ENCODE data around the gene LYPD6.

The LYPD6 gene

GRCh38 chr2:149428783-149429182 is 98.4 kb downstream of the LYPD6 start:
- Mint-ChIP-seq H3K36me3 (no peaks in the 10 kb centered on the region), H3K9me3 (peaks cover 1% of the 10 kb centered on the region), H3K27ac (no peak overlapping the region), H3K27me3 (peaks cover 17% of the 10 kb centered on the region), H3K4me3 (no peak overlapping the region), H3K4me1 (no peaks in the 10 kb centered on the region)
- ATAC-seq (ENCODE audit: low read depth) (no peak), DNase-seq (ENCODE audit: low spot score in 2 of 2) (no peak)

DNA sequence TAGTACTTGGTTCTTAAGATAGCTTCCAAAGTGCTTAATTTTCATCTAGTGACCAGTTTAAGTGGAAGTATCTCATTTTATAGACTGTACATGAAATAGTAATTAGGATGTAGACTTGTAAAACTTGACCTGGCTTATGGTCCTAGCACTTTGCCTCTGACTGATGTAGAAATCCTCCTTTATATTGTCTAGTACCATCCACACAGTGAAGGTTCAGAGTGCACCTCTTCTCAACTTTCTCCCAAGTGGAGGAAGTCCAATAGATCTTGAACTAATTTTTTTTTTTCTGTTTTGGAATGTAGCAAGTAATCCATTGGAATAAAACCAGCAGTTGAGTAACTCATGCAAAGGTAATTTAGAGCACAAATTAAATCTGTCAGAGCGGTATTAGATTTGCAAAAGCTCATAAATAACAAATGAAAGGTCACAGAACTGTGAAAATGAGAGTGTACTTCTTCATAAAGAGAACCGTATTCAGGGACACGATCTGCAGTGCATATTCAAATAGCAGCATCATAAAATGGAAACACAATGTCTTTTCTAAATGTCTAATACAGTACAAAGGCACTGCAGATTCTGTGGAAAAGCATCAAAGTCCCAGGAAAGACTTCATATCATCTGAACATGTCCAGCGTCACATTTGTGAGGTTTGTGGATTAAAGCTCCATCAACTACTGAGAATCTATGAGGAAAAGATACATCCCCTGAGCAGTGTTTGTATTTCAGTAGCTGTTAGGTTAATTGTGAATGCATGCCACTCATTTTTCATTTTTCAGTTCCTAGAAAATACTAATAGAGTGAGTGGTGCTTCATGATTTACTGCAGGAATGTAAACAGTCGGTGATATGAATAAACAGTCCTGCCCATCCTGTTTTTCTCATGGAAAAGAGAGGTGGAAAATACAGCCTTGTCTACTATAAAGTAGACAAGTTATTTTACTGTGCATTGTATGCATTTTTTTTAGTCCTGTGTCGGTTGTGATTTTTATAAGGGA is 100.7 kb downstream of the LYPD6 start:
- Mint-ChIP-seq H3K9me3 (peaks cover 1% of the 10 kb centered on the region), H3K27me3 (peaks cover 8% of the 10 kb centered on the region), H3K4me3 (no peak overlapping the region), H3K36me3 (no peaks in the 10 kb centered on the region), H3K27ac (no peak overlapping the region), H3K4me1 (no peaks in the 10 kb centered on the region)
- no peak for DNase-seq (ENCODE audit: low spot score in 2 of 2)
- ATAC-seq (ENCODE audit: low read depth): no peak

DNA sequence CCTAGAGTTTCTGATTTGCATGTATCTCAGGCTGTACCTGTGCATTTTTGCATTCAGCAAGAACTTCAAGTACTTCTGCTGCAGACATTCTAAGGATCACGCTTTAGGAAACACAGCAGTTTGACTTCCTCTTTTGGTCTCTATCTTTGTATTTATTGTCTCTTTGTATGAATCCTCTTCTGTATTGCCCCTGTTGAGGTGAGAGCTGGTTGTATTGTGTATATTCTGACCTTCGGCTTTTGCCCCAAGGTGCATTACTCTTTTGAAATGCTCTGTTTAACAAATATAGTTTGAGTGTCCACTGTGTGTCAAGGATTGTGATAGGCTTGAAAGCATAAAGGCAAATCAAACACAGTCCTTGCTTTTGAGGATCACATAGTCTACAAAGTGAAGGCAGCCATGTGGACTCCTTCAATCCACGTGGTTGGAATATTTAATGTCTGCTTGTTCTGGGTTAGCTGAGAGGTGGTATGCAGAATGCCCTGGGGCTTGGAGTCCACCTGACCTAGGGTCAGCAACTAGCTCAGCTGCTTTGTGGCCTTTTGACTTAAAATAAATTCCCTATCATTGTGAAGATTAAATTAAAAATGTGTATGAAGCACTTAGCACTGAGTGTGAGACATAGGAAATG is 108.1 kb downstream of the LYPD6 start:
- Mint-ChIP-seq H3K4me3 (no peak overlapping the region), H3K36me3 (no peaks in the 10 kb centered on the region), H3K27me3 (no peaks in the 10 kb centered on the region), H3K27ac (peak overlapping the region; percentile 3), H3K4me1 (peaks cover 7% of the 10 kb centered on the region), H3K9me3 (no peaks in the 10 kb centered on the region)
- ATAC-seq (ENCODE audit: low read depth): no peak
- no peak for DNase-seq (ENCODE audit: low spot score in 2 of 2)

DNA sequence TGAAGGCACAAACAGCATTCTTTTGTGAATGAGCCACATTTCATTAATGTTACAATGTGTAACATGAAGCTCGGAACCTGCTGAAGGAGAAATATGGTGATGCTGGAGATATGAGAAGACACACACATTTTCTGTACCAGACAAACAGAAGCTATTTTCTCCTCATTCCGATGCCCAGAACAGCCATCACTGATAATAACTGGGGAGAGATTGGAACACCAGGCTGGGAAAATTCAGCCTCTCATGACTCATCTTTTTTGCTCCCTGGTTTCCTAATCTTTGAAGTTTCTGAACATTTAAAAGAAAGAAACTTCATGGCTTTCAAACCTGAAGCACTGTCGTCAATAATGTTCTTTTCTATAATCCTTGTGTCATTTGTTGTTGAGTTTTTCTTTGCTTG is 110.9 kb downstream of the LYPD6 start:
- no peak for ATAC-seq (ENCODE audit: low read depth)
- Mint-ChIP-seq H3K4me1 (peaks cover 7% of the 10 kb centered on the region), H3K36me3 (no peaks in the 10 kb centered on the region), H3K4me3 (no peak overlapping the region), H3K27ac (no peak overlapping the region), H3K27me3 (no peaks in the 10 kb centered on the region), H3K9me3 (no peaks in the 10 kb centered on the region)
- DNase-seq (ENCODE audit: low spot score in 2 of 2): no peak

- Mint-ChIP-seq H3K36me3 (no peaks in the 10 kb centered on the region), H3K9me3 (no peaks in the 10 kb centered on the region), H3K4me3 (no peak overlapping the region), H3K4me1 (peaks cover 7% of the 10 kb centered on the region), H3K27me3 (no peaks in the 10 kb centered on the region), H3K27ac (no peak overlapping the region)
- DNase-seq (ENCODE audit: low spot score in 2 of 2) (no peak), ATAC-seq (ENCODE audit: low read depth) (no peak)
Observed at GRCh38 chr2:149442346-149442745, 112.0 kb downstream of the LYPD6 start.

DNA sequence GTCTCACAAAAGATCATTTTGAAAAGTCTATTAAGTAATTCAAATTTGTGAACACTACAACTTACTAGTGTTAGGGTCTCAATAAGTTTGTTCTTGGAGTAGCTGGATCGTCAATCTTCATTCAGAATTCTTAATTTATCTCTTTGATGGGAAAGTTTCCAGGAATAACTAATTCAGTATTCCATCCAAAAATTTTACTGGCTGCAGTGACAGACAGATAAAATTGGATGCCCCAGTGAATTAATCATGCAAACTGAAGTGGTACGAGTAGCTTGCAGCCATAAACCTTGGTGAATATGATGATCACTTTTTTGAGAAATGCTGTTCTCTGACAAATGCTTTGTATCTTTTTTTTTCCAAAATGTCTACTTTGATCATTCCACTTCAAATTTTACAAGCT is 112.8 kb downstream of the LYPD6 start:
- Mint-ChIP-seq H3K36me3 (no peaks in the 10 kb centered on the region), H3K27ac (no peak overlapping the region), H3K4me3 (no peak overlapping the region), H3K4me1 (peaks cover 4% of the 10 kb centered on the region), H3K27me3 (no peaks in the 10 kb centered on the region), H3K9me3 (no peaks in the 10 kb centered on the region)
- DNase-seq (ENCODE audit: low spot score in 2 of 2) (no peak), ATAC-seq (ENCODE audit: low read depth) (no peak)

DNA sequence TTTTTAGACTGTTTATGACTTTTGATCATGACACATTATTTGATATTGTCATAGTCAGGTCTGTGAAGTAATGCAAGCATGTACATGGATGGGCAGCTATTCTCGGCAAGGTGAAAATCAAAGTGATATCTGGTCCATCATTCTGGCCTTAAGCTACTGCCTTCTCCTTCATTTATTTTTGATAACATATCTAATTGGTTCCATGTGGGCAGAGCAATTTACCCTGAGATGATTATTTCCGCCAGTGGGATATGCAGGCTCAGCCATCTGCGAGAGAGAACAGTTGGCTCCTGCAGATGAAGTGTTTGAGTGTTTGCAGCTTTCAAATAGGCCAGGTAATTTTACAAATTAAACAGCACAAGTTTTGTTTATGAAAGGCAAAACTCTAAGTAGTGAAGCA is 116.4 kb downstream of the LYPD6 start:
- H3K4me1 Mint-ChIP-seq: peaks cover 6% of the 10 kb centered on the region
- ATAC-seq (ENCODE audit: low read depth) (no peak), DNase-seq (ENCODE audit: low spot score in 2 of 2) (no peak)
- no peaks in the 10 kb centered on the region for H3K36me3 Mint-ChIP-seq
- no peaks in the 10 kb centered on the region for H3K9me3 Mint-ChIP-seq
- H3K4me3 Mint-ChIP-seq: no peak overlapping the region
- no peak overlapping the region for H3K27ac Mint-ChIP-seq
- H3K27me3 Mint-ChIP-seq: no peaks in the 10 kb centered on the region

DNA sequence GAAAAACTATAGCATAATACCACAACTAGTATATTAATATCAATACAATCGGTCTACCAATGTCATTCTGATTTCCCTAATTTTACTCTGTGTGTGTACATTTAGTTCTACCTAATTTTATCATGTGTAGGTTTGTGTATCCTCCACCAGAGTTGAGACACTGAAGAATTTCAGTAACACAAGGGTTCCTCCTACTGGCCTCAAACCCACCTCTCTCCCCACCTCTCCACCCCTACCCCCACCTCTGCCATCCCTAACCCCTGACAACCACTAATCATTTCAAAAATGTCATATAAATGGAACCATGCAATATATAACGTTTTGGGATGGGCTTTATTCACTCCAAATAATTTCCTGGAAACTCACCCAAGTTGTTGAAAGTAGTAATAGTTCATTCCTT is 117.9 kb downstream of the LYPD6 start:
- ATAC-seq (ENCODE audit: low read depth) (no peak), DNase-seq (ENCODE audit: low spot score in 2 of 2) (no peak)
- no peak overlapping the region for H3K4me3 Mint-ChIP-seq
- H3K9me3 Mint-ChIP-seq: no peaks in the 10 kb centered on the region
- H3K27ac Mint-ChIP-seq: no peak overlapping the region
- no peaks in the 10 kb centered on the region for H3K36me3 Mint-ChIP-seq
- no peaks in the 10 kb centered on the region for H3K27me3 Mint-ChIP-seq
- peaks cover 8% of the 10 kb centered on the region for H3K4me1 Mint-ChIP-seq

DNA sequence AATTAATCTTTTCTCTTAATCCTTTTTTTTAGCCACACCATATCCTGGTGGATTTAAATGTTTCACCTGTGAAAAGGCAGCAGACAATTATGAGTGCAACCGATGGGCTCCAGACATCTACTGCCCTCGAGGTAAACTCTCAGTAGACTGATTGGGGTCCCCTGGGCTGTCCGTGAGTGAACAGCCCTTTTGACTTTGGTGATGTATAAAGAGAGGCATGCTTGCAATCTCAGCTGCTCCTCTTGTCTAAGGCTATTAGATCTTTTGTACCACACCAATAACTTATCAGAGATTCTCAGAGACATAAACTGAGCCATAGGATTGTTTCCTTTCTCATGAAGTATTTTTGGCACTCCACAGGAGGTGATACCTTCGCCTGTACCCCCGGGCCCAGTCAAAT is 118.6 kb downstream of the LYPD6 start:
- no peak overlapping the region for H3K4me3 Mint-ChIP-seq
- ATAC-seq (ENCODE audit: low read depth): no peak
- H3K27ac Mint-ChIP-seq: no peak overlapping the region
- peaks cover 8% of the 10 kb centered on the region for H3K4me1 Mint-ChIP-seq
- H3K36me3 Mint-ChIP-seq: no peaks in the 10 kb centered on the region
- H3K27me3 Mint-ChIP-seq: no peaks in the 10 kb centered on the region
- no peak for DNase-seq (ENCODE audit: low spot score in 2 of 2)
- H3K9me3 Mint-ChIP-seq: no peaks in the 10 kb centered on the region

DNA sequence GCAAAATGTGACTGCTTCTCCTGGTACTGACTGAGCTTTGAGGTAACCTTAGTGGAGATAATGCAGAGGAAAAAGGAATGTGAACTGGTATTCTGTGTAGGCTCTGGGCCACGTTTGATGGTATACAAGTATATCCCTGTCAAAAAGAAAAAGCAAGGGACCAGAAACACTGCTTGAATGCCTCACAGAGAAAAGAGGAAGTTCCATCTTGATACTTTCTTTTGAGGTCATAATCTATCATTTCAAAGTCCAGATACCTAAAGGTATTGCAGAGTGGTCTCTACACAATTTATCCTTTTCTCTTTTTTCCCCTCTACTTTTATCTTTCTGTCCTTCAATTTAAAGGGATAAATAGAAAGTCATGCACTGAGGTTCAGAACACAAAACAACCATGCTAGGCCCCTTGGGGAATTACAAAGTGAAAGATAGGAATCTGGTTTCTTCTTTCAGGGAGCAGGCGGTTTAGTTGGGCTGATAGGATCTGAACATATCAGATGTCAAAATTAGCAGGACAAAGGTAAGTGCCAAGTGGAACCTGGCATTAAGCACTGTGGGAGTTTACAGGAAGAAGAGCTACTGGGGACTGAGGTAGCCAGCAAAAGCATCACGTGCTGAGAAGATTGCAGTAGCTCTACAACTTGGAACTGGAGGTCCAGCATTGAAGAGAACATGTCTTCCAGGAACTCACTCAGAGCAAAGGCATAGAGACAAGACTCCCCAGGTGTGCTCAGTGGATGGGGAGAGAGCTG is 121.2 kb downstream of the LYPD6 start:
- no peak overlapping the region for H3K27ac Mint-ChIP-seq
- peaks cover 8% of the 10 kb centered on the region for H3K4me1 Mint-ChIP-seq
- H3K27me3 Mint-ChIP-seq: no peaks in the 10 kb centered on the region
- no peaks in the 10 kb centered on the region for H3K9me3 Mint-ChIP-seq
- no peak for DNase-seq (ENCODE audit: low spot score in 2 of 2)
- H3K36me3 Mint-ChIP-seq: peaks cover 1% of the 10 kb centered on the region
- no peak overlapping the region for H3K4me3 Mint-ChIP-seq
- ATAC-seq (ENCODE audit: low read depth): no peak

GRCh38 chr2:149456285-149456684 is 125.9 kb downstream of the LYPD6 start:
- DNase-seq (ENCODE audit: low spot score in 2 of 2): no peak
- peaks cover 7% of the 10 kb centered on the region for H3K9me3 Mint-ChIP-seq
- no peaks in the 10 kb centered on the region for H3K27me3 Mint-ChIP-seq
- no peak for ATAC-seq (ENCODE audit: low read depth)
- peaks cover 1% of the 10 kb centered on the region for H3K36me3 Mint-ChIP-seq
- no peak overlapping the region for H3K27ac Mint-ChIP-seq
- H3K4me3 Mint-ChIP-seq: no peak overlapping the region
- peaks cover 7% of the 10 kb centered on the region for H3K4me1 Mint-ChIP-seq

- H3K27ac Mint-ChIP-seq: no peak overlapping the region
- peaks cover 7% of the 10 kb centered on the region for H3K9me3 Mint-ChIP-seq
- H3K27me3 Mint-ChIP-seq: no peaks in the 10 kb centered on the region
- peaks cover 1% of the 10 kb centered on the region for H3K36me3 Mint-ChIP-seq
- no peaks in the 10 kb centered on the region for H3K4me1 Mint-ChIP-seq
- DNase-seq (ENCODE audit: low spot score in 2 of 2): no peak
- no peak overlapping the region for H3K4me3 Mint-ChIP-seq
- no peak for ATAC-seq (ENCODE audit: low read depth)
Observed at GRCh38 chr2:149458502-149458901, 128.1 kb downstream of the LYPD6 start.

DNA sequence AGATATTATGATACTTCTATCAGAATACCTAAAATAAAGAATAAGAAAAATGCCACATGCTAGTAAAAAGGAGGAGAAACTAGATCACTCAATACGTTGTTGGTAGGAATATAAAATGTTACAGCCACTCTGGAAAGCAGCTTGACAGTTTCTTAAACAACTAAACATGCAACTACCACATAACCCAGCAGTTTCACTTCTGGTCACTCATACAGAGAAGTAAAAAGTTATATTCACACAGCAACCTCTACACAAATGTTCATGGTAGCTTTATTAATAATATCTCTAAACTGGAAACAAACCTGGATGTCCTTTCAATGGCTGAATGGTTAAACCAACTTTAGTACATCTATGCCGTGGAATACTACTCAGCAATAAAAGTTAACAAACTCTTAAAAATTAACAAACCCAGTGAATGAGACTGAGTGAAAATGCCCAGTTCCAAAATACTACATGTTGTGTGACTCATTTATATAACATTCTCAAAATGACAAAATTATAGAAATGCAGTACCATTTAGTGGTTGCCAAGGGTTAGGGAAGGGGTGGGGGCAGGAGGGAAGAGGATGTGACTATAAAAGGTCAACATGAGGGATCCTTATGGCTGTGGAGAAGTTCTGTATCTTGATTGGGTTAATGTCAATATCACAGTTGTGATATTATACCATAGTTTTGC is 133.1 kb downstream of the LYPD6 start:
- DNase-seq (ENCODE audit: low spot score in 2 of 2) (no peak), ATAC-seq (ENCODE audit: low read depth) (no peak)
- Mint-ChIP-seq H3K4me1 (no peaks in the 10 kb centered on the region), H3K4me3 (no peak overlapping the region), H3K27ac (no peak overlapping the region), H3K36me3 (no peaks in the 10 kb centered on the region), H3K27me3 (no peaks in the 10 kb centered on the region), H3K9me3 (peaks cover 4% of the 10 kb centered on the region)

DNA sequence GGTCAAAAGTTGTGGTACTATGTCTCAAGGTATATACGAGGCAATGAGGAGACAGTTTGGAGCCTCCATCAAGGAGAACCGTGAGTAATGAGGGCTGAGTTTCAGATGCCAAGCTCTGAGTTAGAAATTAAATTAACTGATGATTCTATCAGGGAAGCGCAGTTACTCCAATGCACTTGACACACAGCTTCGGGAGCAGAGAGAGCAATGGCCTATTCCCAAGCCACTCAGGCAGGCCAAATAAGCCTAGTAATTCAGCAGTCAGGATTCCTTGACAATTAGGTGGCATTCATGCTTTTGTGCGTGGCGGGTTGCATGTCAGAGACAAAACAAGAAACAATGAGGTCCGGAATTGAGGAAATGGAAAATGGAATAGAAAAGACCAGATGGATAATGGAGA is 134.0 kb downstream of the LYPD6 start:
- no peak overlapping the region for H3K27ac Mint-ChIP-seq
- peaks cover 2% of the 10 kb centered on the region for H3K9me3 Mint-ChIP-seq

More for the DNA sequence above, 134.0 kb downstream of the LYPD6 start:
- ATAC-seq (ENCODE audit: low read depth) (no peak), DNase-seq (ENCODE audit: low spot score in 2 of 2) (no peak)
- no peaks in the 10 kb centered on the region for H3K27me3 Mint-ChIP-seq
- H3K4me1 Mint-ChIP-seq: no peaks in the 10 kb centered on the region
- H3K4me3 Mint-ChIP-seq: no peak overlapping the region
- no peaks in the 10 kb centered on the region for H3K36me3 Mint-ChIP-seq
